Neural progenitor cell (in vitro differentiated cells): ENCODE results near the gene HES4.

Experiments
- EZH2 ChIP-seq: fragments of 200-600 bp; sonication (generic); IDR thresholded peaks from 2 replicates; pipeline ENCODE4 v1.6.1; 2017; ENCODE audit warnings: antibody characterized with exemption, mild to moderate bottlenecking, moderate library complexity
- EZH2phosphoT487 ChIP-seq: fragments of 200-600 bp; sonication (generic); IDR thresholded peaks from 2 replicates; pipeline ENCODE4 v1.6.1; 2017; ENCODE audit warnings: antibody characterized with exemption
- TF ChIP-seq, protein P1 (sequence below): fragments of 200-600 bp; sonication (generic); IDR thresholded peaks from 2 replicates; pipeline ENCODE4 v1.5.1; 2017; ENCODE audit warnings: antibody characterized with exemption, mild to moderate bottlenecking

DNA sequence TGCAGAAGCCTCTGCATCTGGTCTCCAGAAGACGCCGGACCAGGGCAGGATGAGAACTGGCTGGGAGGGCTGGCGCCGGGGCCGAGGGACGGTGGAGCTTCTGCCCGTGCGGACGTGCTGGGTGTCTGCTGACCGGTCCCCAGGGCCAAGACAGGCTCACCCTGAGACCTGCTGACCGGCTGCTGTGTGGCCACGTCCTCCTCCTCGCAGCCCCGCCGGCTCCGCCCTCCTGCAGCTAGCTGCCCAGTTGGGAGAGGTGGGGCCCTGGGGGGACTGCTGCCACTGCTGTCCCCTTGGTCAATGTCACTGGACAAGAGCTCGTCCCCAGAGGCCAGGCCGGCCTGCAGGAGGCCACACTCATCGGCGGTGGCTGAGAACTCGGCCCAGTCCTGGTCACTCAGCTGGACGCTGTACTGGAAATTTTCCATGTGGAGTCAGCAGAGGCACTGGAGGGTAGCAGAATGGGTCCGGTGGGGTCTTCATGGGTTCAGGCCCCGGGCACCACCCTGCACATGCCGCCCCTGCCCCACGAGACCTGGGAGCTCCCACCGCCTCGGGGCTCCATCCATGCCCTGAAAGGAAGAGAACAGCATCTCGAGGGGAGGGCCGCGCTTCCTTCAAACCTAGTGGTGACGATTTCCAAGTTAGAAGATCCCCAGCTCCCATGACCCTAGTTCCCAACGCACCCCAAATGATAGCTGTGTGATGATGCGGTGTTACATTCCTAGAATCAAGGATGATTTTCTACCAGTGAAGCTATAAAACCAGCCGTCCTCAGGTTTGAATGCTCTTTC is 19.1 kb downstream of the HES4 start:
- TF ChIP-seq, protein P1, sequence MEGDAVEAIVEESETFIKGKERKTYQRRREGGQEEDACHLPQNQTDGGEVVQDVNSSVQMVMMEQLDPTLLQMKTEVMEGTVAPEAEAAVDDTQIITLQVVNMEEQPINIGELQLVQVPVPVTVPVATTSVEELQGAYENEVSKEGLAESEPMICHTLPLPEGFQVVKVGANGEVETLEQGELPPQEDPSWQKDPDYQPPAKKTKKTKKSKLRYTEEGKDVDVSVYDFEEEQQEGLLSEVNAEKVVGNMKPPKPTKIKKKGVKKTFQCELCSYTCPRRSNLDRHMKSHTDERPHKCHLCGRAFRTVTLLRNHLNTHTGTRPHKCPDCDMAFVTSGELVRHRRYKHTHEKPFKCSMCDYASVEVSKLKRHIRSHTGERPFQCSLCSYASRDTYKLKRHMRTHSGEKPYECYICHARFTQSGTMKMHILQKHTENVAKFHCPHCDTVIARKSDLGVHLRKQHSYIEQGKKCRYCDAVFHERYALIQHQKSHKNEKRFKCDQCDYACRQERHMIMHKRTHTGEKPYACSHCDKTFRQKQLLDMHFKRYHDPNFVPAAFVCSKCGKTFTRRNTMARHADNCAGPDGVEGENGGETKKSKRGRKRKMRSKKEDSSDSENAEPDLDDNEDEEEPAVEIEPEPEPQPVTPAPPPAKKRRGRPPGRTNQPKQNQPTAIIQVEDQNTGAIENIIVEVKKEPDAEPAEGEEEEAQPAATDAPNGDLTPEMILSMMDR: no peak
- TF ChIP-seq EZH2phosphoT487 (no peak), EZH2 (no peak)
